GM12801 (cell line): ENCODE data around the gene ALDH3A1.

Experiments used
- CTCF ChIP-seq: IDR thresholded peaks from one replicate; pipeline ENCODE4 v1.5.1; 2011; ENCODE audit warnings: control low read depth; ENCODE audit not compliant: insufficient read length; ENCODE audit errors: extremely low read depth

The ALDH3A1 gene

GRCh38 chr17:19706791-19707727, 41.0 kb downstream of the ALDH3A1 start:
- TF ChIP-seq CTCF = no peak

- no peak for TF ChIP-seq CTCF
These were observed 42.0 kb downstream of the ALDH3A1 start for GRCh38 chr17:19705771-19706770.

GRCh38 chr17:19705201-19705600, 42.9 kb downstream of the ALDH3A1 start:
- TF ChIP-seq CTCF = no peak

- no peak for TF ChIP-seq CTCF
These were observed 44.1 kb downstream of the ALDH3A1 start for GRCh38 chr17:19703828-19704613.

GRCh38 chr17:19703106-19703827, 44.8 kb downstream of the ALDH3A1 start:
- TF ChIP-seq CTCF = no peak

GRCh38 chr17:19702217-19702641, 45.9 kb downstream of the ALDH3A1 start:
- no peak for TF ChIP-seq CTCF
